K562 (cell line): Measurements from ENCODE around the gene DDX46. TPM values are rescaled to one million over a fixed set of nuclear protein-coding genes. Genes with fewer than 3 reads are reported as not detected.

ENCODE experiments used
- polyA plus RNA-seq, 8 experiments: library from polyadenylated mRNA; depleted of rRNA in 4 of 8; stranded (reverse) in 5 of 8; unstranded in 3 of 8; fragments of >200 nt; fragmentation: Nextera tagmentation in 2 of 8; fragmentation: Illumina TruSeq in 1 of 8; extraction: Ambion mirVana in 2 of 8; extraction: Trizol in 1 of 8; gene quantifications; 2 replicates each; pipeline versions ENCODE4 v1.2.1 to v1.2.3, GENCODE V29; 2011 to 2014; ENCODE audit warnings: inconsistent platforms in 1 of 8, missing spikeins in 1 of 8
- small RNA-seq: library from RNA; depleted of rRNA; stranded (forward); fragments of <200 nt; gene quantifications from one replicate; pipeline ENCODE3, GENCODE V24; 2014
- total RNA-seq, 7 experiments: library from RNA; depleted of rRNA in 6 of 7; stranded (reverse); fragments of >200 nt in 6 of 7; fragmentation: Illumina TruSeq in 2 of 7; extraction: Trizol in 2 of 7; gene quantifications; 2 replicates each; pipeline versions ENCODE4 v1.2.1 to v1.2.3, GENCODE V29; 2011 to 2021; ENCODE audit warnings: low replicate concordance in 1 of 7

Gene DDX46
- total and polyA plus RNA-seq, 9 of the 15 experiments (the other 6 are each of a cell fraction or from before 2014, with no cell fraction given), result 26.2 to 99.0 (median 76.4) TPM

Small RNAs within 50 kb of the gene (small RNA-seq; reads per million reads assigned to genes)
- gene RNU6-757P, result not detected

Other genes starting within 250 kb of the DDX46 start
Only the 7 nearest of the 8 such genes appear.
- gene SAR1B, start 126.0 kb upstream of the DDX46 start, total RNA-seq (2014; rRNA removed), result 51.9 and 55.6 TPM in 2 replicates
- 60.7 and 64.7 TPM in 2 replicates for gene SAR1B, start 126.0 kb upstream of the DDX46 start, total RNA-seq (2014; rRNA removed; fragmentation: Illumina TruSeq; extraction: Trizol)
- gene SAR1B, start 126.0 kb upstream of the DDX46 start, total RNA-seq (2015; rRNA removed; fragmentation: Illumina TruSeq; extraction: Trizol), result 39.4 and 40.0 TPM in 2 replicates
- gene SAR1B, start 126.0 kb upstream of the DDX46 start, total RNA-seq (2021), result 59.8 and 65.4 TPM in 2 replicates
- gene SAR1B, start 126.0 kb upstream of the DDX46 start, polyA plus RNA-seq (2011; rRNA removed), result 55.3 and 79.1 TPM in 2 replicates
- gene SAR1B, start 126.0 kb upstream of the DDX46 start, polyA plus RNA-seq (2014; fragmentation: Illumina TruSeq; extraction: Trizol), result 53.0 and 63.1 TPM in 2 replicates
- gene SAR1B, start 126.0 kb upstream of the DDX46 start, polyA plus RNA-seq (2014; fragmentation: Nextera tagmentation; extraction: Ambion mirVana), result 100 to 1,000 TPM; 217 to 221 TPM
- 64.9 and 66.9 TPM in 2 replicates for gene SAR1B, start 126.0 kb upstream of the DDX46 start, polyA plus RNA-seq (2014; rRNA removed)
- 7.9 and 8.0 TPM in 2 replicates for gene SEC24A, start 110.0 kb upstream of the DDX46 start, total RNA-seq (2014; rRNA removed)
- gene SEC24A, start 110.0 kb upstream of the DDX46 start, total RNA-seq (2014; rRNA removed; fragmentation: Illumina TruSeq; extraction: Trizol), result 20.5 and 23.7 TPM in 2 replicates
- gene SEC24A, start 110.0 kb upstream of the DDX46 start, total RNA-seq (2015; rRNA removed; fragmentation: Illumina TruSeq; extraction: Trizol), result 17.5 and 19.5 TPM in 2 replicates
- gene SEC24A, start 110.0 kb upstream of the DDX46 start, total RNA-seq (2021), result 23.8 and 24.5 TPM in 2 replicates
- gene SEC24A, start 110.0 kb upstream of the DDX46 start, polyA plus RNA-seq (2011; rRNA removed), result 36.5 and 41.2 TPM in 2 replicates
- gene SEC24A, start 110.0 kb upstream of the DDX46 start, polyA plus RNA-seq (2014; fragmentation: Illumina TruSeq; extraction: Trizol), result 22.5 and 26.4 TPM in 2 replicates
- gene SEC24A, start 110.0 kb upstream of the DDX46 start, polyA plus RNA-seq (2014; fragmentation: Nextera tagmentation; extraction: Ambion mirVana), result 10 to 100 TPM in 1 of 2 experiments, 1 to 10 TPM in 1; 7.9 to 11.1 TPM
- gene SEC24A, start 110.0 kb upstream of the DDX46 start, polyA plus RNA-seq (2014; rRNA removed), result 10.9 and 15.3 TPM in 2 replicates
- gene CAMLG, start 20.2 kb upstream of the DDX46 start, total RNA-seq (2014; rRNA removed), result 18.9 and 19.3 TPM in 2 replicates
- gene CAMLG, start 20.2 kb upstream of the DDX46 start, total RNA-seq (2014; rRNA removed; fragmentation: Illumina TruSeq; extraction: Trizol), result 22.0 and 26.7 TPM in 2 replicates
- gene CAMLG, start 20.2 kb upstream of the DDX46 start, total RNA-seq (2015; rRNA removed; fragmentation: Illumina TruSeq; extraction: Trizol), result 13.0 and 13.6 TPM in 2 replicates
- gene CAMLG, start 20.2 kb upstream of the DDX46 start, total RNA-seq (2021), result 19.7 and 20.1 TPM in 2 replicates
- 11.3 and 12.8 TPM in 2 replicates for gene CAMLG, start 20.2 kb upstream of the DDX46 start, polyA plus RNA-seq (2011; rRNA removed)
- gene CAMLG, start 20.2 kb upstream of the DDX46 start, polyA plus RNA-seq (2014; fragmentation: Illumina TruSeq; extraction: Trizol), result 13.7 and 18.0 TPM in 2 replicates
- gene CAMLG, start 20.2 kb upstream of the DDX46 start, polyA plus RNA-seq (2014; fragmentation: Nextera tagmentation; extraction: Ambion mirVana), result 10 to 100 TPM; 16.3 to 17.3 TPM
- gene CAMLG, start 20.2 kb upstream of the DDX46 start, polyA plus RNA-seq (2014; rRNA removed), result 11.0 and 15.3 TPM in 2 replicates
- 15.1 and 23.2 TPM in 2 replicates for gene C5orf24, start 87.2 kb downstream of the DDX46 start, total RNA-seq (2014; rRNA removed)
- gene C5orf24, start 87.2 kb downstream of the DDX46 start, total RNA-seq (2014; rRNA removed; fragmentation: Illumina TruSeq; extraction: Trizol), result 28.8 and 29.4 TPM in 2 replicates
- gene C5orf24, start 87.2 kb downstream of the DDX46 start, total RNA-seq (2015; rRNA removed; fragmentation: Illumina TruSeq; extraction: Trizol), result 27.3 and 28.4 TPM in 2 replicates
- 23.9 and 26.7 TPM in 2 replicates for gene C5orf24, start 87.2 kb downstream of the DDX46 start, total RNA-seq (2021)
- gene C5orf24, start 87.2 kb downstream of the DDX46 start, polyA plus RNA-seq (2011; rRNA removed), result 38.6 and 39.7 TPM in 2 replicates
- 22.6 and 28.7 TPM in 2 replicates for gene C5orf24, start 87.2 kb downstream of the DDX46 start, polyA plus RNA-seq (2014; fragmentation: Illumina TruSeq; extraction: Trizol)
- gene C5orf24, start 87.2 kb downstream of the DDX46 start, polyA plus RNA-seq (2014; fragmentation: Nextera tagmentation; extraction: Ambion mirVana), result 10 to 100 TPM in 1 of 2 experiments, 1 to 10 TPM in 1; 8.9 to 10.6 TPM
- gene C5orf24, start 87.2 kb downstream of the DDX46 start, polyA plus RNA-seq (2014; rRNA removed), result 22.5 and 34.1 TPM in 2 replicates
- gene TXNDC15, start 115.6 kb downstream of the DDX46 start, total RNA-seq (2014; rRNA removed), result 10.6 and 15.4 TPM in 2 replicates
- 10.3 and 12.8 TPM in 2 replicates for gene TXNDC15, start 115.6 kb downstream of the DDX46 start, total RNA-seq (2014; rRNA removed; fragmentation: Illumina TruSeq; extraction: Trizol)
- 14.6 and 14.8 TPM in 2 replicates for gene TXNDC15, start 115.6 kb downstream of the DDX46 start, total RNA-seq (2015; rRNA removed; fragmentation: Illumina TruSeq; extraction: Trizol)
- 8.9 and 11.7 TPM in 2 replicates for gene TXNDC15, start 115.6 kb downstream of the DDX46 start, total RNA-seq (2021)
- 10.4 and 12.3 TPM in 2 replicates for gene TXNDC15, start 115.6 kb downstream of the DDX46 start, polyA plus RNA-seq (2011; rRNA removed)
- 8.6 and 12.6 TPM in 2 replicates for gene TXNDC15, start 115.6 kb downstream of the DDX46 start, polyA plus RNA-seq (2014; fragmentation: Illumina TruSeq; extraction: Trizol)
- 1 to 10 TPM; 3.0 to 3.1 TPM for gene TXNDC15, start 115.6 kb downstream of the DDX46 start, polyA plus RNA-seq (2014; fragmentation: Nextera tagmentation; extraction: Ambion mirVana)
- 14.7 and 14.9 TPM in 2 replicates for gene TXNDC15, start 115.6 kb downstream of the DDX46 start, polyA plus RNA-seq (2014; rRNA removed)
- gene PCBD2, start 146.4 kb downstream of the DDX46 start, total RNA-seq (2014; rRNA removed), result 5.2 and 8.9 TPM in 2 replicates
- 8.0 and 8.4 TPM in 2 replicates for gene PCBD2, start 146.4 kb downstream of the DDX46 start, total RNA-seq (2014; rRNA removed; fragmentation: Illumina TruSeq; extraction: Trizol)
- gene PCBD2, start 146.4 kb downstream of the DDX46 start, total RNA-seq (2015; rRNA removed; fragmentation: Illumina TruSeq; extraction: Trizol), result 6.7 and 6.8 TPM in 2 replicates
- 8.0 and 10.4 TPM in 2 replicates for gene PCBD2, start 146.4 kb downstream of the DDX46 start, total RNA-seq (2021)
- gene PCBD2, start 146.4 kb downstream of the DDX46 start, polyA plus RNA-seq (2011; rRNA removed), result 13.8 and 15.4 TPM in 2 replicates
- 6.8 and 7.0 TPM in 2 replicates for gene PCBD2, start 146.4 kb downstream of the DDX46 start, polyA plus RNA-seq (2014; fragmentation: Illumina TruSeq; extraction: Trizol)
- 1 to 10 TPM; 7.1 to 7.8 TPM for gene PCBD2, start 146.4 kb downstream of the DDX46 start, polyA plus RNA-seq (2014; fragmentation: Nextera tagmentation; extraction: Ambion mirVana)
- 8.0 and 10.7 TPM in 2 replicates for gene PCBD2, start 146.4 kb downstream of the DDX46 start, polyA plus RNA-seq (2014; rRNA removed)
- 0.14 and 0.45 TPM in 2 replicates for gene CATSPER3, start 209.1 kb downstream of the DDX46 start, total RNA-seq (2014; rRNA removed)
- 0.22 and 0.44 TPM in 2 replicates for gene CATSPER3, start 209.1 kb downstream of the DDX46 start, total RNA-seq (2014; rRNA removed; fragmentation: Illumina TruSeq; extraction: Trizol)
- 0.38 and 0.43 TPM in 2 replicates for gene CATSPER3, start 209.1 kb downstream of the DDX46 start, total RNA-seq (2015; rRNA removed; fragmentation: Illumina TruSeq; extraction: Trizol)
- 0.34 and 0.49 TPM in 2 replicates for gene CATSPER3, start 209.1 kb downstream of the DDX46 start, total RNA-seq (2021)
- gene CATSPER3, start 209.1 kb downstream of the DDX46 start, polyA plus RNA-seq (2011; rRNA removed), result 1.5 and 1.7 TPM in 2 replicates
- 0.29 and 0.37 TPM in 2 replicates for gene CATSPER3, start 209.1 kb downstream of the DDX46 start, polyA plus RNA-seq (2014; fragmentation: Illumina TruSeq; extraction: Trizol)
- gene CATSPER3, start 209.1 kb downstream of the DDX46 start, polyA plus RNA-seq (2014; fragmentation: Nextera tagmentation; extraction: Ambion mirVana), result under 1 TPM; 0.60 to 0.62 TPM
- 0.22 and 0.61 TPM in 2 replicates for gene CATSPER3, start 209.1 kb downstream of the DDX46 start, polyA plus RNA-seq (2014; rRNA removed)